H9 (cell line): ENCODE measurements around the gene OR10V1. TPM values are rescaled to one million over a fixed set of nuclear protein-coding genes. Genes with fewer than 3 reads are reported as not detected.

Experiments
- DNase-seq: peaks from one replicate; pipeline ENCODE4 v3.0.0-alpha.2; 2017
- H2AFZ ChIP-seq: one replicate; pipeline ENCODE4 v1.6.1; 2013; ENCODE audit warnings: mild to moderate bottlenecking, low read length, control low read depth, moderate library complexity
- H2AK5ac ChIP-seq: 2 replicates; pipeline ENCODE4 v1.6.1; 2013; ENCODE audit warnings: low read length, control low read depth, mixed read lengths; ENCODE audit not compliant: insufficient read length
- H2BK120ac ChIP-seq: one replicate; pipeline ENCODE4 v1.6.1; 2013; ENCODE audit warnings: low read depth, mild to moderate bottlenecking, low read length, control low read depth, inconsistent platforms; ENCODE audit not compliant: poor library complexity, severe bottlenecking
- H2BK12ac ChIP-seq: 2 replicates; pipeline ENCODE4 v1.6.1; 2013; ENCODE audit warnings: low read length, control low read depth, mixed read lengths, low read depth; ENCODE audit not compliant: insufficient read length
- H2BK15ac ChIP-seq: 2 replicates; pipeline ENCODE4 v1.6.1; 2013; ENCODE audit warnings: low read depth, low read length, control low read depth
- H2BK20ac ChIP-seq: one replicate; pipeline ENCODE4 v1.6.1; 2013; ENCODE audit warnings: low read depth, mild to moderate bottlenecking, low read length, control low read depth, inconsistent platforms; ENCODE audit not compliant: poor library complexity, severe bottlenecking
- H2BK5ac ChIP-seq: 2 replicates; pipeline ENCODE4 v1.6.1; 2013; ENCODE audit warnings: low read length, control low read depth, mixed read lengths; ENCODE audit not compliant: insufficient read length
- H3K14ac ChIP-seq: 2 replicates; pipeline ENCODE4 v1.6.1; 2013; ENCODE audit warnings: low read length, control low read depth; ENCODE audit not compliant: insufficient read depth
- H3K18ac ChIP-seq: 2 replicates; pipeline ENCODE4 v1.6.1; 2013; ENCODE audit warnings: low read depth, mild to moderate bottlenecking, mixed read lengths, low read length, control low read depth; ENCODE audit not compliant: insufficient read length
- H3K23ac ChIP-seq: 2 replicates; pipeline ENCODE4 v1.6.1; 2013; ENCODE audit warnings: low read length, control low read depth, mixed read lengths, low read depth; ENCODE audit not compliant: insufficient read length
- H3K23me2 ChIP-seq: 2 replicates; pipeline ENCODE4 v1.6.1; 2013; ENCODE audit warnings: low read depth, mild to moderate bottlenecking, mixed read lengths, low read length, control low read depth; ENCODE audit not compliant: insufficient read length, poor library complexity, severe bottlenecking
- H3K27ac ChIP-seq: 2 replicates; pipeline ENCODE4 v1.5.1; 2013; ENCODE audit warnings: low read length, control low read depth, mixed read lengths, low read depth; ENCODE audit not compliant: insufficient read length
- H3K27me3 ChIP-seq: 2 replicates; pipeline ENCODE4 v1.6.1; 2013; ENCODE audit warnings: low read length, control low read depth, inconsistent platforms; ENCODE audit not compliant: insufficient read depth
- H3K4ac ChIP-seq: 2 replicates; pipeline ENCODE4 v1.6.1; 2013; ENCODE audit warnings: low read depth, mild to moderate bottlenecking, control low read depth, inconsistent platforms, low read length, moderate library complexity
- H3K4me1 ChIP-seq: 2 replicates; pipeline ENCODE4 v1.6.1; 2013; ENCODE audit warnings: low read length, control low read depth, inconsistent platforms; ENCODE audit not compliant: insufficient read depth
- H3K4me2 ChIP-seq: 2 replicates; pipeline ENCODE4 v1.6.1; 2013; ENCODE audit warnings: low read length, control low read depth, mixed read lengths; ENCODE audit not compliant: insufficient read length, insufficient read depth
- H3K56ac ChIP-seq: 2 replicates; pipeline ENCODE4 v1.6.1; 2013; ENCODE audit warnings: low read depth, mild to moderate bottlenecking, mixed read lengths, low read length, control low read depth; ENCODE audit not compliant: insufficient read length
- H3K79me1 ChIP-seq: 2 replicates; pipeline ENCODE4 v1.6.1; 2013; ENCODE audit warnings: low read depth, mild to moderate bottlenecking, moderate library complexity, low read length, control low read depth, inconsistent platforms; ENCODE audit not compliant: insufficient read depth, poor library complexity, severe bottlenecking
- H3K79me2 ChIP-seq: 2 replicates; pipeline ENCODE4 v1.6.1; 2013; ENCODE audit warnings: low read length, control low read depth, inconsistent platforms; ENCODE audit not compliant: insufficient read depth
- H3K9ac ChIP-seq: 2 replicates; pipeline ENCODE4 v1.6.1; 2013; ENCODE audit warnings: low read length, control low read depth, mixed read lengths; ENCODE audit not compliant: insufficient read length; ENCODE audit errors: extremely low read depth
- H3K9me3 ChIP-seq: one replicate; pipeline ENCODE4 v1.6.1; 2013; ENCODE audit warnings: low read depth, low read length, inconsistent platforms; ENCODE audit not compliant: control insufficient read depth
- H3T11ph ChIP-seq: one replicate; pipeline ENCODE4 v1.6.1; 2013; ENCODE audit warnings: mild to moderate bottlenecking, low read length, control low read depth, inconsistent platforms
- H4K20me1 ChIP-seq: one replicate; pipeline ENCODE4 v1.6.1; 2013; ENCODE audit not compliant: control insufficient read depth, insufficient read length, insufficient read depth
- H4K5ac ChIP-seq: 2 replicates; pipeline ENCODE4 v1.6.1; 2013; ENCODE audit warnings: low read depth, mild to moderate bottlenecking, mixed read lengths, low read length, control low read depth; ENCODE audit not compliant: insufficient read length
- H4K8ac ChIP-seq: replicated peaks from 2 replicates; pipeline ENCODE4 v1.6.1; 2013; ENCODE audit warnings: low read length, control low read depth, mixed read lengths, low read depth; ENCODE audit not compliant: insufficient read length
- H4K91ac ChIP-seq: 2 replicates; pipeline ENCODE4 v1.6.1; 2013; ENCODE audit warnings: low read depth, mild to moderate bottlenecking, moderate library complexity, mixed read lengths, low read length, control low read depth; ENCODE audit not compliant: insufficient read length
- H3K27ac Mint-ChIP-seq, 3 experiments: 2 replicates in 2 of 3; 3 replicates in 1 of 3; pipeline ENCODE4 v1.8.0; 2020 to 2021; ENCODE audit warnings: mixed read lengths in 3 of 3, mild to moderate bottlenecking in 1 of 3, moderate library complexity in 1 of 3
- H3K27me3 Mint-ChIP-seq: 2 replicates; pipeline ENCODE4 v1.8.0; 2021; ENCODE audit warnings: low read depth, mild to moderate bottlenecking, moderate library complexity, mixed read lengths
- H3K36me3 Mint-ChIP-seq, 3 experiments: 2 replicates in 2 of 3; 3 replicates in 1 of 3; pipeline ENCODE4 v1.8.0; 2020 to 2021; ENCODE audit warnings: low read depth in 3 of 3, mixed read lengths in 3 of 3; ENCODE audit not compliant: insufficient read depth in 1 of 3
- H3K4me1 Mint-ChIP-seq, 2 experiments: 2 replicates each; pipeline ENCODE4 v1.8.0; 2020; ENCODE audit warnings: mixed read lengths in 2 of 2
- H3K4me3 Mint-ChIP-seq, 2 experiments: 2 replicates in 1 of 2; 3 replicates in 1 of 2; pipeline ENCODE4 v1.8.0; 2020 to 2021; ENCODE audit warnings: mild to moderate bottlenecking in 2 of 2, mixed read lengths in 2 of 2, moderate library complexity in 1 of 2
- H3K9me3 Mint-ChIP-seq, 2 experiments: 2 replicates in 1 of 2; 3 replicates in 1 of 2; pipeline ENCODE4 v1.8.0; 2020; ENCODE audit warnings: mild to moderate bottlenecking in 2 of 2, mixed read lengths in 2 of 2, moderate library complexity in 1 of 2
- CTCF ChIP-seq: fragments of 200-600 bp; sonication (generic); conservative IDR thresholded peaks from 3 replicates; pipeline ENCODE4 v1.8.0; 2021; ENCODE audit warnings: antibody characterized with exemption, mild to moderate bottlenecking
- WGBS: extraction: QIAGEN DNeasy Blood & Tissue Kit; methylation state at CpG from one replicate; pipeline ENCODE4 v1.1.7; 2013; ENCODE audit warnings: missing lambda C conversion rate, low lambda C conversion rate, mixed read lengths; ENCODE audit not compliant: insufficient read length; ENCODE audit errors: extremely low coverage; 5-methylcytosine and 5-hydroxymethylcytosine counted together
- total RNA-seq: library from RNA; stranded (reverse); gene quantifications from 2 replicates; pipeline ENCODE4 v1.2.1, GENCODE V29; 2021

Gene OR10V1
- total RNA-seq, 1 experiment from 2014 or later: not detected

- H2AFZ ChIP-seq: no peak overlapping the region
- no peaks in the 10 kb centered on the region for H3K9me3 ChIP-seq
- no peak overlapping the region for H2AK5ac ChIP-seq
- no peak for DNase-seq
- H3K27ac ChIP-seq: no peak overlapping the region
- no peak overlapping the region for H2BK12ac ChIP-seq
- H3K4ac ChIP-seq: no peak overlapping the region
- no peak overlapping the region for H3K14ac ChIP-seq
- H2BK5ac ChIP-seq: no peak overlapping the region
- H3K79me1 ChIP-seq: no peaks in the 10 kb centered on the region
- H3K4me3 Mint-ChIP-seq: no peak overlapping the region
- H3K79me2 ChIP-seq: no peaks in the 10 kb centered on the region
- H2BK120ac ChIP-seq: no peak overlapping the region
- H4K91ac ChIP-seq: no peak overlapping the region
- H2BK15ac ChIP-seq: no peak overlapping the region
- H3T11ph ChIP-seq: no peak overlapping the region
- no peak overlapping the region for H3K9ac ChIP-seq
- H4K20me1 ChIP-seq: no peaks in the 10 kb centered on the region
- no peak overlapping the region for H3K4me2 ChIP-seq
- H3K23ac ChIP-seq: no peak overlapping the region
- no peaks in the 10 kb centered on the region for H3K4me1 Mint-ChIP-seq
- H3K4me1 ChIP-seq: no peaks in the 10 kb centered on the region
- no peak for TF ChIP-seq CTCF
- no peak overlapping the region for H2BK20ac ChIP-seq
- no CpG with 5 or more reads among the region's 3 CpGs for WGBS
- H3K56ac ChIP-seq: no peak overlapping the region
- H3K23me2 ChIP-seq: no peaks in the 10 kb centered on the region
- H3K27me3 Mint-ChIP-seq: no peaks in the 10 kb centered on the region
- no peaks in the 10 kb centered on the region for H3K9me3 Mint-ChIP-seq
- H3K27ac Mint-ChIP-seq: no peak overlapping the region
- H4K5ac ChIP-seq: no peak overlapping the region
- H4K8ac ChIP-seq: no peak overlapping the region
- no peak overlapping the region for H3K18ac ChIP-seq
- H3K36me3 Mint-ChIP-seq: no peaks in the 10 kb centered on the region
- no peaks in the 10 kb centered on the region for H3K27me3 ChIP-seq
Observed at GRCh38 chr11:59728154-59728553, 14.5 kb upstream of the OR10V1 start.
